GM21367 (cell line): ENCODE results near the gene UBE3D.
"Not testable (repeated sequence)": the region's sequence is repeated elsewhere in the genome, so short reads cannot be mapped to it uniquely, and the experiment has no call there.

Experiments used
- ATAC-seq: cut with Tn5 transposase; IDR thresholded peaks from one replicate; pipeline ENCODE4 v1.9.1; 2021; ENCODE audit not compliant: unreplicated experiment

Gene UBE3D

DNA sequence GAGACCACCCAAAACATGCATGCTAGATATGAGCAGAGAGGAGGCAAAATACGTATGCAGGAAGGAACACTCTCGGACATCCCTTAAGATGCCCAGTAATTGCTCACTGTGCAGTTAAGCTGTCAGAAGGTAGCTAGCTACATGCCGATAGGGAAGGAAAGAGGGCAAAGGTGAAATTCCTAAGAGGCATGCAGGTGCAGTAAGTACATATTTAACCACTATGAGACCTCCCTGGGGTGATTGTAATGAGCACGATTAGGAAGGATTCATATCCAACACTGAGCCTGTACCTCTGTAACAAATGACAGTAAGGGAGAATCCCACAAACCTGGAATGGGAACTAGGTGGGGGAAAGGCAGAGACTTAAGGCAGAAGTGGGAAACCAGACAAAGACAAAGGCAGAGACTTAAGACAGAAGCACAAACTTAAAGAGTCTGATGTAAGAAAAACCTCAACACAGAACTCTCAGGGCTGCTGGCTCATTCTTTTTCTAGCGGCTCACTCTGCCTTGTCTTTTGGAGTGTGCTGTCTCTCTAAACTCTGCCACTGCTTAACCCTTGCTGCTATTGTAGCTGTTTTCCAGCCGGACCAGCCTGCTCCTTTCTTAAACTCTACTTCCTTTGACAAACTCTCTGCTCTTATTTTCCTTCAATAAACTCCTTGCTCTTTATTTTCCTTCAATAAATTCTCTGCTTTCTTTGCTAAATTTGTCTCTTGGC, 148.1 kb downstream of the UBE3D start:
- no peak for ATAC-seq

DNA sequence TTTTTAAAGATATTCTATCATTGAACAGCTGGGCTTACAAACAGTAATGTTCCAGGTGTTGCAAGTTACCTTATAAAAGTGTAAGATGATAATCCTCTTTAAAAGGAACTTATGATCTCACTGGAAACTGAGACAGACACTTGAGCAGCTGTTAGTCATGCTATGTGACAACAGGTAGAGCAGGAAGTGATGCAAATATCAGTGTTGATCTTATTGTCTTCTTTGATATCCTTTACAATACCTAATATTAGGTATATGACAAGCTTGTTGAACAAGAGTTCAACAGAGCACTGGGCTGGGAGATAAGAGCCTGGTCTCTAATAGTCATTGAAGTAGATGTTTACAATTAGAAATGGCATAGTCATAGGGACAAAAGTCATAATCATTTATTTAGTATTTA, 150.0 kb downstream of the UBE3D start:
- no peak for ATAC-seq

DNA sequence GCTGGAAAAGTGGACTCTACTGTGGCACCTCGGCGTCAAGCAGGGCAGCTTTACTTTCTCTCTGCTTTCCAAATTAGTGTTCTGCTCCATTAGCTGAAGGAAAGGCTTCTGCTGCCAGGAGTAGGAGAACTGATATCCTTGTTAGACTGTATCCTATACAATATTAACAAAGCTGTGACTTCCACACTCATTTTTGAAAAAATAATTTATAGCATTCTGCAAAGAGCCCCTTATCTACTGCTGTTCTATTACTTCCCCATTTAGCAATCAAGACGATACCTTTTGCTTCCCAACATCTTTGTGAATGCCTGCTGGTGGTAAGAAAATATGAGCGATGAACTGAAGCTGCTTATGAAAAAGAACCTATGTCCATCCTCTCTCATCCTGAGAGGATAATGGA, 151.1 kb downstream of the UBE3D start:
- no peak for ATAC-seq

DNA sequence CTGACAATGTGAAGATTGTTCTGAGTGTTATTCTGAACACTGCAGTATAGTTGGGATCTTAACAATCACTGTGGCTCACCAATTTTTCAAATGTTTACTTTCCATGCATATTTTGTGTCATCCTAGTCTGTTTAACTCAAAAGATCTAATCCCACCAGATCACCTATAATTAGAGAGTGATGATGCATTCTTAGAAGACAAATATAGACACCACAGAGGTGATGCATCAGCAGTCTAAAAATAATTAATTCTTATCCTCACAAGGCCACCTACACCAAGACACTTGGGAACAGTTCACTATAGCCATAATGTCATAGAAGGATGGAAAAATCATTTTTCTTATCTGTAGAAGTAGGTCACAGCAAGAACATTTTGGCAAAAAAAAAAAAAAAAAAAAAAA, 154.8 kb downstream of the UBE3D start:
- no peak for ATAC-seq

DNA sequence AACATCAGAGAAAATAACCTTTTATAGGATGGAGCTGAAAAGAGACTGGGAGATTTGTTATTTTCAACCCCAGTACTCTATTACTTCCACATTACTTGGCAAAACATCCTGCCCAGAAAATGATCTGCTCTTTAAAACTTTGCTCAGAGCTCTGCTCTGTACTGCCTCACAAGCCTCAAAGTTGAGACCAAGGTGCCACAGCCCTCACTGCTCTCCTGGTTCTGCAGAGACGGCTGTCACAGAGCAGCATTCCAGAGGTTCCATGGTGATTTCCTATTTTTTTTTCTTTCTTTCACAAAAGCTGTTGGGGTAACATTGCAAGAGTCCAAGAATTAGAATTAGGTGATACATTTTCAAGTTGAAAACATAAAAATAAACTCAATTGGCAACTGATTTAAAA, 155.2 kb downstream of the UBE3D start:
- ATAC-seq, result no peak

DNA sequence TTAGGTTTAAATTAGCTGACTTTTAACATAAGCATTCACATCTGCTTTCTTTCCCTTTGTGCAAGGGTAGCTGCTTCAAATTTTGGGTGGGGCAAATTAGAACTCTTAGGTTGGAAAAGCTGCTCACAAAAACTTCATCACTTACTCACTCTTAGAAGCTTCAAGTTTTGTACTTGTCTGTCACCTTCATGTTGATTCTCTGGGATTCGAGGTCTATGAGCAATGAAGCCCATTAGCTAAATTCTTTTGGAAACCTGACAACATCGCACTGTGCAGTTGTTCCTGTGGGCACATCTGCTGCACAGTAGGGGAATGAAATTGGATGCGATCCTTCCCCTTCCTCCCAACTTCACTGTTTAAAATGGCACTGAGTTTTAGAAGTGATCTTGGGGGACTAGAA, 156.1 kb downstream of the UBE3D start:
- ATAC-seq, result no peak

DNA sequence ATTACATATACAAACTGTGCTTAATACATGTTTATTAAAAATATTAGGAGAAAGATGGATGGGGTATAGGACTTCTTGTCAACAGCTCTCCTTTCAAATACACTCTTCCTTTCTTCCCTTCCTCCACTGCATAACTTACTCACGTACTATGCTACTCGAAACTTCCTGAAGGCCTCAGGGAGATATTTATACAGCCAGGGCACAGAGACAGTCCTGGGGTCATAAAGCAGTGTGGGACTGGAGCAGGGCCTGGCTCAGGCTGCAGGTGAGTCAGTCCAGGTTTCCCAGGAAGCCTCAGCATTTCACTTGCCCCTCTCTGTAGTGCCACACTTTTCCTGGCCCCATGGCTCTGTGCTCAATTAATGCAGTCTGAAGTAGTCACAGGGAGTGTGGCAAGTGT, 157.0 kb downstream of the UBE3D start:
- ATAC-seq, result no peak

DNA sequence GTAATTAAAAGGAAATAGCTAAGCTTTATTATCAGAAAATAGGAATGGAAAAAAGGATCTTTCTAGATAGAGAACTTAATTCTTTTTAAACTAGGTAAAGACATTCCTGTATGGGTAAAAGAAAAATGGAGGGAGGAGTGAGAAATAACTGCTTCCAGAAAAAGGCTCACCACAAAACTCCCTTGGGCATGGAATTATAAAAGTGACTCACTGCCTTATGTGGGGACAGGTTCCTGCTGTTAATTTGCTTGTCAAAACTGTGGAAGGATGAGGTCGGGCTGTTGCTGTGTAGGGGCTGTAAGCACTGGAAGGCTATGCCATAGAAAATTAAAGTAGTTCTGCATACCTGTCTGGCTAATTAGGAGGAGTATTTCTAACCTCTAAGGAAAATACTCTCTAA, 158.7 kb downstream of the UBE3D start:
- no peak for ATAC-seq

DNA sequence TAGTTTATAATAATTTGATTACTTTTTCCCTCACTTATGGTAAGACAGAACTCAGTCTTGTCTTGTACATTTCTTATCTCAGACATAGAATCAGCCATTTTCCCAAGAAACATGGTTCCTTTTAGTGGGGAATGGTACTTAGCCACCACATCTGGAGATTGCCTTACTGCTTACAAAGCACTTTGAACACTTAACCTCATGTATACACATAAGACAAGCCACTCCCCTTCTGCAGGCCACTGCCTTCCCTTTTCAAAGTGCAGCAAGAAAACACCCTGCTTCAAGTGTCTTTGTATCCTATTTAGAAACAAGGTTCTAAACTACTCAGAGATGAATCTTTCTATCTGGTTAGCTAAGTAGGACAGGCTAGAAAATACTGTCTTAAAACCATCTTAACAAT, 159.2 kb downstream of the UBE3D start:
- no peak for ATAC-seq

DNA sequence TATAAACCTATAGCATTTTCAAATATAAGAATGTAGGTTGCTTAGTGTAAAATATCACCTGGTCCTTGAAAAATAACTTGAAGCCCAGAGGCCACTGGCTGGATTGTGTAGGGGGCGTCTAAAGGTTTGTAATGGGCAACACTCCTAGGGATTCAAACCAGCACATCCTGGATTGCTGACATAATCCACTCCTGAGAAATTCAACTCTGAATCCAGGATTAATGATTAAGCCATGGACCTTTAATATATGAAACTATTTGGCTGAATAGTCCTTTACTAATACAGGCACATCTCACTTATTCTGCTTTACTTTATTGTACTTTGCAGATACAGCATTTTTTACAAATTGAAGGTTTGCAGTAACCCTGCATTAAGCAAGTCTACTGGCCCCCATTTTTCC, 160.8 kb downstream of the UBE3D start:
- no peak for ATAC-seq

DNA sequence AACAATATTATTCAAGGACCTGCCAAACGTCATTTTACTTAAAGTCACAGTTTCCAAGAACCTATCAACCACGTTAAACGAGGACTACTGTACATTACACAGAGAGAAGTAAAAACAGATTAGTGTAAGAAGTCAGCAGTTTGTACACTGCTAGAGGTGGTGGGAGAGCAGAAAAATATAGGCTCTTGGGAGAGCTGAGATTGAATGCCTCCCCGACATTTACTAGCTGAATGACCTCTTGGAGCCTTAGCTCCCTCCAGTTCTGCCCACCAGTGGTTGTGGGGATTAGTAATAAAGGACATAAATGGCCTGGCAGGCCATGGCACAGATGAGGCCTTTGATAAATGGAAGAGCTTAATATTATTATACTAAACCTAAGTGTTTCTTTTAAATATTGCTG, 161.4 kb downstream of the UBE3D start:
- no peak for ATAC-seq

DNA sequence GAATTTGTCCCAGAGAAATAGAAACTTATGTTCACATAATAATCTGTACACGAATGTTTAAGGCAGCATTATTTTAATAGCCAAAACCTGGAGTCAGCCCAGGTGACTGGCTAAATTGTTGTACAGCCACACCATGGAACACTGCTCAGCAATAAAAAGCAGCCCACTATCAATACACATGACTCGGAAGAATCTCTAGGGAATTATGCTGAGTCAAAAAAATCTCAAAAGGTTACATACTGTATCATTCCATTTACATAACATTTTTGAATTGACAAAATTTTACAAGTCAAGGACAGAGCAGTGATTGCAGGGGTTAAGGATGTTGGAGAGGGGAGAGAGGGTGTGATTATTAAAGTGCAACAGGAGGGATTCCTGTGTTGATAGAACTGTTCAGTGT, 163.4 kb downstream of the UBE3D start:
- ATAC-seq, result no peak

DNA sequence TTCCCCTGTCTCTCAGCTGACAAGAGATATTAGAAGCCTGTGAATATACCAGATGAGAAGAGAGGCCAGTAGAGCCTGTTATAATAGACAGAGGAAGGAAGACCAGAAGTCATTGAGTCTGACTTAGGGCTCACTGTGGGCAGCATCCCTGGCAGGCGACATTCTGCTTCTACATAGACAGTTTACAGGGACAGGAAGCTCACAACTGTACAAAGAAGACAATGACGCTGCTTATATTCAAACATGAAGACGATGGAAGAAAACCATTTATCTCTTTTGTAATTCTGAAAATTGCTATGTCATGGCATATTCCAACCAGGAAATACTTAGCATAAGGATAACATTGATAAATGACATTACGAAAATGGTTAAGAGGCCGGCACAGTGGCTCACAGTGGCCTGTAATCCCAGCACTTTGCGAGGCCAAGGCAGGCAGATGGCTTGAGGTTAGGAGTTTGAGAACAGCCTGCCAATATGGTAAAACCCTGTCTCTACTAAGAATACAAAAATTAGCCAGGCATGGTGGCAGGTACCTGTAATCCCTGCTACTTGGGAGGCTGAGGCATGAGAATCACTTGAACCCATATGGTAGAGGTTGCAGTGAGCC, 170.9 kb downstream of the UBE3D start:
- ATAC-seq, result no peak

DNA sequence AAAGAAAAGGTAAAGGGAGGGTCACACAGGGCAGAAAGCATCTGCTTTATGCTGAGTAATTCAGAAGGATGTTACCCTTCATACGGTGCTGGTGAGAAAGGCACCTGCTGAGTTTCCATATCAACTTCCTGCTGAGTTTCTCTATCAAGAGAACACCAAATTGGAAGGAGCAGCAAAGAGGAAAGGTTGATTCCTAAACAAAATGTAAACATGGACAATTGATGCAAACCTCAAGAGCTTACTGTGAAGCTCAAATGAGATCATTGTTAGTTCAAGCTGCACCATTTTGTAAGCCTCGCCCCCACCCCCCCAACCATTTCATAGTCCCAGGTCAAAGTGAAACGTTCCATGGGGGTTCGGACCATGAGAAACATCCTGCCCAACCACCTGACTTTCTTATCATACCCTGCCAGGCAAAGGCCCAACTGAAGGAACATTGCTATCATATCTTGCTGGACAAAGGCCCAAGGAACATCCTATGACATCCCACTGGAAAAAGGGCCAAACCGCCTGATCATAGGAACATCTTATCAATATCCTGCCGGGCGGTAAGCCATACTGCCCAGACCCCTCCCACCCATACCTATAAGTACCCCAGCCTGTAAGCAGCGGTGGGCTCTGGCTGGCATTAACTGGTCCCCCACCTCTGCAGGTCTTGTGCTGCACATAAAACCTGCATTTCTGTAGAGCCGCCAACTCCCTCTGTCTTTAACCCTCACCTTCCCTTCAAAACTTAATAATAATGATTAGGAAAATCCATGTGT, 171.6 kb downstream of the UBE3D start:
- ATAC-seq, result no peak

DNA sequence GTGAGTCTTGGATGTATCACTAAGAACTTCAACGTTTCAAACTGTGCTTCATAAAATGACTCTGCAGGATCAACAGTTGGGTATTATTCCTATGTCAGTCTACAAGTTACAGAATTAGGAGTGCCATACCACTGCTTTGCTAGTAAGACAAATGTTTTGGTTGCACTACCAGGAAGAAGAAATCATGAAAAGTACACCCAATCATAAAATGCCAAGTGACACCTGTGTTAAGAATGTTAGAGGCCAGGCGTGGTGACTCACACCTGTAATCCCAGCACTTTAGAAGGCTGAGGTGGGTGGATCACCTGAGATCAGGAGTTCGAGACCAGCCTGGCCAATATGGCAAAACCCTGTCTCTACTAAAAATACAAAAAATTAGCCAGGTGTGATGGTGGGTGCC, 174.1 kb downstream of the UBE3D start:
- ATAC-seq, result not testable (repeated sequence)

DNA sequence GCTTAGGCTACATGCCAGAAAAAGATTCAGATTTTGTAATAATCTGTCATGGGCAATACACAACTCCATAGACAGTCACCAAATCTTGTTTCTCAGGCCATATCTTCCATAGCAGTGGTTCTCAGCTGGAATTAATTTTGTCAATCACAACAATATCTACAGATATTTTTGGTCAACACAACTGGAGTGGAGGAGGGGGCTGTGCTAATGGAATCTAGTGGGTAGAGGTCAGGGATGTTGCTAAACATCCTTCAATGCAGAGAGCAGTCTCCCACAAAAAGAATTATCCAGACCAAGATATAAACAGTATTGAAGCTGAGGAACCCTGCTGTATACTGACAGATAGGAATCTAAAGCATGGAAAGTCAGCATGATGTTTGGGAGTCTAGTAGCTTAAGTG, 174.6 kb downstream of the UBE3D start:
- ATAC-seq, result no peak

DNA sequence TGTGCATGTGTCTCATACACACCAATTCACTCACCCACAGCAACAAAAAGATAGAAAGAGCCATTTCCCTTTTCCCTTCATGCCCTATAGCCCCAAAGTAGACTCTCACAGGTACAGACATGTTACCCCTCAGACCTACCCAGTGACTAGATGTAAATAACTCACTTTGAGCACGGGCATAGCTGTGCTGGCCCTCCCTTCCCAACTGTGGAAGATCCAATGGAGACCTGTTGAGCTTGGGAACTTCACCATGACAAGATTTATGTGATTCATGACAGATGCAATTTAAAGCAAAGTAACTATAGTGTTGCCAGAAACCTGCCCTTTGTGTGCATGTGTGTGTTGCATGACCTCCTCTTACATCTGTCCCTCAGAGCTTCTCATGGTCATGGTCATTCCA, 175.4 kb downstream of the UBE3D start:
- no peak for ATAC-seq

DNA sequence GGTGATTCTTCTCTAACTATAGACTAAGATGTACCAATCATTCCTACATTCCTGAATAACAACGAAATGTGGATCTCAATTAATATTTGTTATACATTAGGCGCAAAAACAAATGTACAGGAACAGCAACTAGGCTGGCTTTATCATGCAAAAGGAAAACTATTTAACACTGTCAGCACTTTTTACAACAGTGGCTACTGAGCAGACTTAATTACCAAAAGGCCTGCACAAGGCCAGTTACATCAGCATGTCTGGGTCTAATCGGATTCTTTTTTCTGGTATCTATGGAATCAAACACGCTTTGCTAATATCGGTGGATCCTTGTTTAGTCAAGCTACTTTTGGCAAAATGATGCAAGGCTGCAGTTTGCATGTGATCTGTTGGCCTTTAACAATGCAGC, 176.5 kb downstream of the UBE3D start:
- no peak for ATAC-seq

DNA sequence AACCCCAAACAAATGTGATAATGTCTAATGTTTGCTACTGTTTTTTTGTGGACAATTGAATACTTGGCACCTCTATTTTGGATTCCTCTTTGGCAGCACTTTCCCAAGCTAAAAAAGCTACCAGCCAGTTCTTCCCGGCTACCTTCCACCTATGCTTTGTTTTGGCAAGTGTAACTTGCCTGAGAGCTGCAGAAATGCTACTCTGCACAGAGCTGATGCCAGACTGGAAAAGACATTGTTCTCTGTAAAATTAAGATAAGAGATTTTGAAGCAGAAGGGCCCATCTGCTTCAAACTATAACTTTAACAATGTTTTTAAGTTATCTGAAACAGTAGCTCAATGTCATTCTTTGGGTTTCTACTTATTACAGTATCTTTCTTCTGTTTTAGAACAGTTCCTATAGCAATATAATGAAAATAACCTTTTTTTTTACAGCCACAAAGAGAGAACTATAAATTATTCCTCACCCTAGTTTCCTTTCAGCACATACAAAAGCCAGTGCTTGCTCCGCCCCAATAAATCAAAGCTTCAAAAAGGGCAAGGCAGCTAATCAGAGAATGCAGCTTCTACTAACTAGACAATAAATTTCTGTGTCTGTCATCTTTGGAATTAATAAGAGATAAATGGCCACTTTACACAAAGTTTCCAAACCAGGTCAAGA, 183.1 kb downstream of the UBE3D start:
- ATAC-seq, result no peak

DNA sequence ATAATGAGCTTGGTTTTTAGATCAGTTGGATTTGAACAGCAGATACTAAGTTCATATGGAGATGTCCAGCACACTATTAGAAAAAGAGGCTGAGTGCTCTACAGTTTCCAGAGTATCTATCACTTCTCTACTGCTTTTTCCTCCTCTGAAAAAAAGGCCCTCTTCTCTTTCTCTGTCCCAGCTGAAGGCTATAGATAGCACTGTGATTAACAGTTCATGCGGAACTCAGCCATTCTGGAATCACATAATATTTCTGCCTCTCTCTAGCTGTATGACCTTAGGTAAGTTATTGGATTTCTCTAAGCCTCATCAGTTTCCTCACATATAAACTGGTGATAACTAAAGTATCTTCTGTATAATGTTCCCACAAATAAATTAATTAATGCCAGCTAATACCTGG, 184.1 kb downstream of the UBE3D start:
- ATAC-seq, result no peak

DNA sequence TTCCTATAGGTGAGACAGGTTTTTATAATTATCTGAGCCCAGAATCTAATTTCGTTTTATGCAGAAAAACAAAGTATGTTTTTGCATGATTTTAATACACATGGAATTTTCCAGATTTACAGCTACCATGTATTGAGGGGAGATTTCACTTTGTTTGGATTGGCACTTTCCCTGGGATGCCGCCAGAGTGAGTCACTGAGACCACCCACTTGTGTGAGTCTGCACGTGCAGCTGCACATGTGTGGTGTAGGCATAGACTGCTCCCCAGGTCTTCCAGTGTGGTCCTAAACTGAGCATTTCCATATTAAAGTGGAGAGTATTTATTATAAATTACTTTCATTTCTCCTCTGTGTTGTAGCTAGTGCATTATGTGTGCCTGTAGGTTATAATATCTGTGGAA, 186.8 kb downstream of the UBE3D start:
- ATAC-seq, result no peak
